H9 (cell line): ENCODE measurements around the gene KLF13. TPM values are rescaled to one million over a fixed set of nuclear protein-coding genes. Genes with fewer than 3 reads are reported as not detected.

ENCODE experiments used
- DNase-seq: peaks from one replicate; pipeline ENCODE4 v3.0.0-alpha.2; 2017
- H2AFZ ChIP-seq: one replicate; pipeline ENCODE4 v1.6.1; 2013; ENCODE audit warnings: mild to moderate bottlenecking, low read length, control low read depth, moderate library complexity
- H2AK5ac ChIP-seq: 2 replicates; pipeline ENCODE4 v1.6.1; 2013; ENCODE audit warnings: low read length, control low read depth, mixed read lengths; ENCODE audit not compliant: insufficient read length
- H2BK120ac ChIP-seq: one replicate; pipeline ENCODE4 v1.6.1; 2013; ENCODE audit warnings: low read depth, mild to moderate bottlenecking, low read length, control low read depth, inconsistent platforms; ENCODE audit not compliant: poor library complexity, severe bottlenecking
- H2BK12ac ChIP-seq: 2 replicates; pipeline ENCODE4 v1.6.1; 2013; ENCODE audit warnings: low read length, control low read depth, mixed read lengths, low read depth; ENCODE audit not compliant: insufficient read length
- H2BK15ac ChIP-seq: 2 replicates; pipeline ENCODE4 v1.6.1; 2013; ENCODE audit warnings: low read depth, low read length, control low read depth
- H2BK20ac ChIP-seq: one replicate; pipeline ENCODE4 v1.6.1; 2013; ENCODE audit warnings: low read depth, mild to moderate bottlenecking, low read length, control low read depth, inconsistent platforms; ENCODE audit not compliant: poor library complexity, severe bottlenecking
- H2BK5ac ChIP-seq: 2 replicates; pipeline ENCODE4 v1.6.1; 2013; ENCODE audit warnings: low read length, control low read depth, mixed read lengths; ENCODE audit not compliant: insufficient read length
- H3K14ac ChIP-seq: 2 replicates; pipeline ENCODE4 v1.6.1; 2013; ENCODE audit warnings: low read length, control low read depth; ENCODE audit not compliant: insufficient read depth
- H3K18ac ChIP-seq: 2 replicates; pipeline ENCODE4 v1.6.1; 2013; ENCODE audit warnings: low read depth, mild to moderate bottlenecking, mixed read lengths, low read length, control low read depth; ENCODE audit not compliant: insufficient read length
- H3K23ac ChIP-seq: 2 replicates; pipeline ENCODE4 v1.6.1; 2013; ENCODE audit warnings: low read length, control low read depth, mixed read lengths, low read depth; ENCODE audit not compliant: insufficient read length
- H3K23me2 ChIP-seq: 2 replicates; pipeline ENCODE4 v1.6.1; 2013; ENCODE audit warnings: low read depth, mild to moderate bottlenecking, mixed read lengths, low read length, control low read depth; ENCODE audit not compliant: insufficient read length, poor library complexity, severe bottlenecking
- H3K27ac ChIP-seq: 2 replicates; pipeline ENCODE4 v1.5.1; 2013; ENCODE audit warnings: low read length, control low read depth, mixed read lengths, low read depth; ENCODE audit not compliant: insufficient read length
- H3K27me3 ChIP-seq: 2 replicates; pipeline ENCODE4 v1.6.1; 2013; ENCODE audit warnings: low read length, control low read depth, inconsistent platforms; ENCODE audit not compliant: insufficient read depth
- H3K4ac ChIP-seq: 2 replicates; pipeline ENCODE4 v1.6.1; 2013; ENCODE audit warnings: low read depth, mild to moderate bottlenecking, control low read depth, inconsistent platforms, low read length, moderate library complexity
- H3K4me1 ChIP-seq: 2 replicates; pipeline ENCODE4 v1.6.1; 2013; ENCODE audit warnings: low read length, control low read depth, inconsistent platforms; ENCODE audit not compliant: insufficient read depth
- H3K4me2 ChIP-seq: 2 replicates; pipeline ENCODE4 v1.6.1; 2013; ENCODE audit warnings: low read length, control low read depth, mixed read lengths; ENCODE audit not compliant: insufficient read length, insufficient read depth
- H3K56ac ChIP-seq: 2 replicates; pipeline ENCODE4 v1.6.1; 2013; ENCODE audit warnings: low read depth, mild to moderate bottlenecking, mixed read lengths, low read length, control low read depth; ENCODE audit not compliant: insufficient read length
- H3K79me1 ChIP-seq: 2 replicates; pipeline ENCODE4 v1.6.1; 2013; ENCODE audit warnings: low read depth, mild to moderate bottlenecking, moderate library complexity, low read length, control low read depth, inconsistent platforms; ENCODE audit not compliant: insufficient read depth, poor library complexity, severe bottlenecking
- H3K79me2 ChIP-seq: 2 replicates; pipeline ENCODE4 v1.6.1; 2013; ENCODE audit warnings: low read length, control low read depth, inconsistent platforms; ENCODE audit not compliant: insufficient read depth
- H3K9ac ChIP-seq: 2 replicates; pipeline ENCODE4 v1.6.1; 2013; ENCODE audit warnings: low read length, control low read depth, mixed read lengths; ENCODE audit not compliant: insufficient read length; ENCODE audit errors: extremely low read depth
- H3K9me3 ChIP-seq: one replicate; pipeline ENCODE4 v1.6.1; 2013; ENCODE audit warnings: low read depth, low read length, inconsistent platforms; ENCODE audit not compliant: control insufficient read depth
- H3T11ph ChIP-seq: one replicate; pipeline ENCODE4 v1.6.1; 2013; ENCODE audit warnings: mild to moderate bottlenecking, low read length, control low read depth, inconsistent platforms
- H4K20me1 ChIP-seq: one replicate; pipeline ENCODE4 v1.6.1; 2013; ENCODE audit not compliant: control insufficient read depth, insufficient read length, insufficient read depth
- H4K5ac ChIP-seq: 2 replicates; pipeline ENCODE4 v1.6.1; 2013; ENCODE audit warnings: low read depth, mild to moderate bottlenecking, mixed read lengths, low read length, control low read depth; ENCODE audit not compliant: insufficient read length
- H4K8ac ChIP-seq: replicated peaks from 2 replicates; pipeline ENCODE4 v1.6.1; 2013; ENCODE audit warnings: low read length, control low read depth, mixed read lengths, low read depth; ENCODE audit not compliant: insufficient read length
- H4K91ac ChIP-seq: 2 replicates; pipeline ENCODE4 v1.6.1; 2013; ENCODE audit warnings: low read depth, mild to moderate bottlenecking, moderate library complexity, mixed read lengths, low read length, control low read depth; ENCODE audit not compliant: insufficient read length
- H3K27ac Mint-ChIP-seq, 3 experiments: 2 replicates in 2 of 3; 3 replicates in 1 of 3; pipeline ENCODE4 v1.8.0; 2020 to 2021; ENCODE audit warnings: mixed read lengths in 3 of 3, mild to moderate bottlenecking in 1 of 3, moderate library complexity in 1 of 3
- H3K27me3 Mint-ChIP-seq: 2 replicates; pipeline ENCODE4 v1.8.0; 2021; ENCODE audit warnings: low read depth, mild to moderate bottlenecking, moderate library complexity, mixed read lengths
- H3K36me3 Mint-ChIP-seq, 3 experiments: 2 replicates in 2 of 3; 3 replicates in 1 of 3; pipeline ENCODE4 v1.8.0; 2020 to 2021; ENCODE audit warnings: low read depth in 3 of 3, mixed read lengths in 3 of 3; ENCODE audit not compliant: insufficient read depth in 1 of 3
- H3K4me1 Mint-ChIP-seq, 2 experiments: 2 replicates each; pipeline ENCODE4 v1.8.0; 2020; ENCODE audit warnings: mixed read lengths in 2 of 2
- H3K4me3 Mint-ChIP-seq, 2 experiments: 2 replicates in 1 of 2; 3 replicates in 1 of 2; pipeline ENCODE4 v1.8.0; 2020 to 2021; ENCODE audit warnings: mild to moderate bottlenecking in 2 of 2, mixed read lengths in 2 of 2, moderate library complexity in 1 of 2
- H3K9me3 Mint-ChIP-seq, 2 experiments: 2 replicates in 1 of 2; 3 replicates in 1 of 2; pipeline ENCODE4 v1.8.0; 2020; ENCODE audit warnings: mild to moderate bottlenecking in 2 of 2, mixed read lengths in 2 of 2, moderate library complexity in 1 of 2
- WGBS: extraction: QIAGEN DNeasy Blood & Tissue Kit; methylation state at CpG from one replicate; pipeline ENCODE4 v1.1.7; 2013; ENCODE audit warnings: missing lambda C conversion rate, low lambda C conversion rate, mixed read lengths; ENCODE audit not compliant: insufficient read length; ENCODE audit errors: extremely low coverage; 5-methylcytosine and 5-hydroxymethylcytosine counted together
- total RNA-seq: library from RNA; stranded (reverse); gene quantifications from 2 replicates; pipeline ENCODE4 v1.2.1, GENCODE V29; 2021
- TF ChIP-seq, protein P1 (sequence below): fragments of 200-600 bp; sonication (generic); conservative IDR thresholded peaks from 3 replicates; pipeline ENCODE4 v1.8.0; 2021; ENCODE audit warnings: antibody characterized with exemption, mild to moderate bottlenecking

The KLF13 gene
- total RNA-seq, 1 experiment from 2014 or later: 33.4 TPM

DNA sequence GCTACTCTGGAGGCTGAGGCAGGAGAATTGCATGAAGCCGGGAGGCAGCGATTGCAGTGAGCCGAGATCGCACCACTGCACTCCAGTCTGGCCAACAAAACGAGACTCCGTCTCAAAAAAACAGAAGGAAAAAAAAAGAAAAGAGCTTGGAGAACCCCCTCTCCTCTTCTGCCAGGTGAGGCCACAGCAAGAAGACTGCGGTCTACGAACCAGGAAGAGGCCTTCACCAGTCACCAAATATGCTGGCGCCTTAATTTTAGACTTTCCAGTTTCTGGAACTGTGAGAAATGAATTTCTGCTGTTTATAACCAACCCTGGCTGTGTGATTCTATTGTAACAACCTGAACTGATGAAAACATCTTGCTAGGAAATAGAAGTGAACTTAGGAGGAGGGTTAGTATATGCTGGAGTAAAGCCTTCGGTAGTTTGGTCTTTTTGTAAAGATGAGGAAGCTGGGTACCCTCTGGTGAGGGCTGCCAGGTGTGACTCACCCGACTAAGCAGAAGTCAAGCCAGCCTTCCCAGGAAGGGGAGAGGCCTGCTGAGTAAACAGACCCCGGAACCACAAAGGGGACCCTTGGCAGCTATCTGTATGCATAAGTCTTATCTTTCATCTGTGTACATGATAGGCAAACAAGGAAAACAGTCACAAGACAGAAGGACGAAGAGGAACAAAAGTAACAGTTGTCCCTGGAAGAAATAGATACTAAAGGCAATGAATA is 78.7 kb downstream of the KLF13 start:
- H3K27me3 ChIP-seq: no peaks in the 10 kb centered on the region
- Mint-ChIP-seq H3K27ac (no peak overlapping the region), H3K4me3 (no peak overlapping the region), H3K27me3 (peaks cover 6% of the 10 kb centered on the region; the same call in 1 of the 2 replicates), H3K36me3 (peaks cover 0 to 4% (median 3%) of the 10 kb centered on the region in 3 experiments; a peak in 3 of 7 replicates), H3K4me1 (peaks cover 2 to 7% of the 10 kb centered on the region in 2 experiments), H3K9me3 (peaks cover 8 to 10% of the 10 kb centered on the region in 2 experiments; a peak in 4 of 5 replicates)
- no peak overlapping the region for H3K27ac ChIP-seq
- H3K23ac ChIP-seq: no peak overlapping the region
- no peak overlapping the region for H2BK20ac ChIP-seq
- no peak overlapping the region for H4K8ac ChIP-seq
- H4K5ac ChIP-seq: no peak overlapping the region
- TF ChIP-seq, protein P1, sequence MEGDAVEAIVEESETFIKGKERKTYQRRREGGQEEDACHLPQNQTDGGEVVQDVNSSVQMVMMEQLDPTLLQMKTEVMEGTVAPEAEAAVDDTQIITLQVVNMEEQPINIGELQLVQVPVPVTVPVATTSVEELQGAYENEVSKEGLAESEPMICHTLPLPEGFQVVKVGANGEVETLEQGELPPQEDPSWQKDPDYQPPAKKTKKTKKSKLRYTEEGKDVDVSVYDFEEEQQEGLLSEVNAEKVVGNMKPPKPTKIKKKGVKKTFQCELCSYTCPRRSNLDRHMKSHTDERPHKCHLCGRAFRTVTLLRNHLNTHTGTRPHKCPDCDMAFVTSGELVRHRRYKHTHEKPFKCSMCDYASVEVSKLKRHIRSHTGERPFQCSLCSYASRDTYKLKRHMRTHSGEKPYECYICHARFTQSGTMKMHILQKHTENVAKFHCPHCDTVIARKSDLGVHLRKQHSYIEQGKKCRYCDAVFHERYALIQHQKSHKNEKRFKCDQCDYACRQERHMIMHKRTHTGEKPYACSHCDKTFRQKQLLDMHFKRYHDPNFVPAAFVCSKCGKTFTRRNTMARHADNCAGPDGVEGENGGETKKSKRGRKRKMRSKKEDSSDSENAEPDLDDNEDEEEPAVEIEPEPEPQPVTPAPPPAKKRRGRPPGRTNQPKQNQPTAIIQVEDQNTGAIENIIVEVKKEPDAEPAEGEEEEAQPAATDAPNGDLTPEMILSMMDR: no peak
- H3K56ac ChIP-seq: no peak overlapping the region
- no peaks in the 10 kb centered on the region for H3K79me2 ChIP-seq
- WGBS: no CpG with 5 or more reads among the region's 13 CpGs
- no peak overlapping the region for H2AK5ac ChIP-seq
- no peaks in the 10 kb centered on the region for H3K79me1 ChIP-seq
- H3K9ac ChIP-seq: no peak overlapping the region
- no peaks in the 10 kb centered on the region for H4K20me1 ChIP-seq
- H3K23me2 ChIP-seq: no peaks in the 10 kb centered on the region
- no peak overlapping the region for H3K18ac ChIP-seq
- DNase-seq: no peak
- H3K4me1 ChIP-seq: no peaks in the 10 kb centered on the region
- H3K4me2 ChIP-seq: no peak overlapping the region
- H2BK15ac ChIP-seq: no peak overlapping the region
- no peak overlapping the region for H2BK120ac ChIP-seq
- no peak overlapping the region for H3K4ac ChIP-seq
- no peak overlapping the region for H3T11ph ChIP-seq
- no peak overlapping the region for H2BK12ac ChIP-seq
- H4K91ac ChIP-seq: no peak overlapping the region
- no peak overlapping the region for H2BK5ac ChIP-seq
- H3K14ac ChIP-seq: no peak overlapping the region
- no peak overlapping the region for H2AFZ ChIP-seq
- no peaks in the 10 kb centered on the region for H3K9me3 ChIP-seq
